AG04449 (cell line): Measurements from ENCODE around the gene SRRM2.

Experiments
- CTCF ChIA-PET: fragments of 350-600 bp; formaldehyde crosslinking; extraction: SDS; loops from one replicate; lab custom pipeline; 2021; ENCODE audit warnings: antibody characterized with exemption; lab: Yijun Ruan, JAX
- POLR2A ChIA-PET: fragments of 400-600, 350-600 bp; formaldehyde crosslinking; extraction: SDS; loops from one replicate; lab custom pipeline; 2020; ENCODE audit warnings: antibody characterized with exemption, inconsistent platforms; lab: Yijun Ruan, JAX
- DNase-seq: peaks from one replicate; pipeline ENCODE4 v3.0.0-alpha.2; 2010; ENCODE audit warnings: low read depth, low spot score
- H3K4me3 ChIP-seq: 2 replicates; pipeline ENCODE4 v1.5.1; 2011; ENCODE audit warnings: low read depth, mild to moderate bottlenecking, control low read depth, low read length
- TF ChIP-seq, protein P1 (sequence below): IDR thresholded peaks from one replicate; pipeline ENCODE4 v1.5.1; 2011; ENCODE audit warnings: mild to moderate bottlenecking, moderate library complexity, low read length, control low read depth, inconsistent platforms; ENCODE audit not compliant: insufficient read depth; ENCODE audit errors: missing control alignments

SRRM2 gene

DNA sequence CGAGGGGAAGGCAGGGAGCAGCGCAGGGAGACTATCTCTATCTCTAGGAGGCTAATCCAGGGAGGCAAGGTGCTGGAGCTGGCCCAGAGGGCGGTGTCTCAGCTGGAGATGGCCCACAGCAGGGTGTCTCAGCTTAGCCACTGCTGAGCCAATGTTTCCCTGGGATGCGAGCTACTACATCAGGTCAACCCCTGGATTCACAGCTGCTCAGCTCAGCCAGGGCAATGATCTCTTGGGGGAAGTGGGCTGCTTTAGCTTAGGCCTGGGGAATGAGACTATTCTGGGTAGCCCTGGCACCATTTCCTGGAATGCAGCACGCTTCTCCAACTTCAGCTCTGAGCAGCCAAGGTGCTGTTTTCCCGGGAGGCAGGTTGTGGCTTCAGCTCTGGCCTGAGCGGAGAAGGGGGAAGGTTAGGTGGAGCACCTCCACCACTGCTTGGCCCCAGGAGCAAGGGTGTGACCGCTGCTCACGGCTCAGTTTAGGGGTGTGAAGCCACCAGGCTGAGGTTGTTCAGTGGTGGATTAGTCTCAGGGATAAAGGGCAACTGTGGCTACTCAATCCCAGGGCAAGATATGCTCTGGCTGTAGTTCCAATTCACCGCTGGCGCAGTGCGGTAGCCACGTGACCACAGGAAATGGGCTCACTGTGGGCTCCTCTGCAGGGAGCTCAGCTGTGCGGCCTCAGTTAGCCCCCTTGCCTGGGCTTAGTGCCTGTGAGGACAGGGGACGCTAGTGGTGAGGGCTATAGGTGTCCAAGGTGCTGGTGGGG is 59.4 kb downstream of the SRRM2 start:
- ChIA-PET CTCF (interaction anchor here (1.2 to 2.2 kb wide), 2 partner anchors 11 to 27 kb away, joined by 7 to 9 read pairs; no protein-coding TSS in a partner anchor), POLR2A (no interaction called here)
- DNase-seq = no peak
- H3K4me3 ChIP-seq = no peak overlapping the region
- TF ChIP-seq, protein P1, sequence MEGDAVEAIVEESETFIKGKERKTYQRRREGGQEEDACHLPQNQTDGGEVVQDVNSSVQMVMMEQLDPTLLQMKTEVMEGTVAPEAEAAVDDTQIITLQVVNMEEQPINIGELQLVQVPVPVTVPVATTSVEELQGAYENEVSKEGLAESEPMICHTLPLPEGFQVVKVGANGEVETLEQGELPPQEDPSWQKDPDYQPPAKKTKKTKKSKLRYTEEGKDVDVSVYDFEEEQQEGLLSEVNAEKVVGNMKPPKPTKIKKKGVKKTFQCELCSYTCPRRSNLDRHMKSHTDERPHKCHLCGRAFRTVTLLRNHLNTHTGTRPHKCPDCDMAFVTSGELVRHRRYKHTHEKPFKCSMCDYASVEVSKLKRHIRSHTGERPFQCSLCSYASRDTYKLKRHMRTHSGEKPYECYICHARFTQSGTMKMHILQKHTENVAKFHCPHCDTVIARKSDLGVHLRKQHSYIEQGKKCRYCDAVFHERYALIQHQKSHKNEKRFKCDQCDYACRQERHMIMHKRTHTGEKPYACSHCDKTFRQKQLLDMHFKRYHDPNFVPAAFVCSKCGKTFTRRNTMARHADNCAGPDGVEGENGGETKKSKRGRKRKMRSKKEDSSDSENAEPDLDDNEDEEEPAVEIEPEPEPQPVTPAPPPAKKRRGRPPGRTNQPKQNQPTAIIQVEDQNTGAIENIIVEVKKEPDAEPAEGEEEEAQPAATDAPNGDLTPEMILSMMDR = no peak

DNA sequence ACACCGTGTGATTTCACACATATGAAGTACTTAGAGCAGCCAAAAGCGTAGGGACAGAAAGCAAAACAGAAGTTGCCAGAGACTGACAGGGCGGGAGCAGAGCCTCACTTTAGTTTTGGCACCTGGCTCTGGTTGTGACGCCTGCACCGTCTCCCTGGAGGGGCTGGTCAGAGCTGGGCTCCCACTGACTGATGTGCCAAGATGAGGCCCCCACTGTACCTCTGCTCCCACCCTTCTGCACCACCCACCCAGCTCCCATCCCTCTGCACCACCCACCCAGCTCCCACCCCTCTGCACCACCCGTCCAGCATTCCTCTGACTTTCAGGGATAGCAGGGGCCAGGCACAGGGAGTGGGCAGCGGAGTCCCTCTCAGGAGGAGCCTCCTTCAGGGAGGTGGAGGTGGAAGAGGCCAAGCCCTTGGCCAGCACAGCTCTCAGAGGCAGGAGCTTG is 61.4 kb downstream of the SRRM2 start:
- CTCF ChIA-PET = no interaction called here
- H3K4me3 ChIP-seq = no peak overlapping the region
- POLR2A ChIA-PET = no interaction called here
- DNase-seq = no peak
- TF ChIP-seq, protein P1 = no peak

DNA sequence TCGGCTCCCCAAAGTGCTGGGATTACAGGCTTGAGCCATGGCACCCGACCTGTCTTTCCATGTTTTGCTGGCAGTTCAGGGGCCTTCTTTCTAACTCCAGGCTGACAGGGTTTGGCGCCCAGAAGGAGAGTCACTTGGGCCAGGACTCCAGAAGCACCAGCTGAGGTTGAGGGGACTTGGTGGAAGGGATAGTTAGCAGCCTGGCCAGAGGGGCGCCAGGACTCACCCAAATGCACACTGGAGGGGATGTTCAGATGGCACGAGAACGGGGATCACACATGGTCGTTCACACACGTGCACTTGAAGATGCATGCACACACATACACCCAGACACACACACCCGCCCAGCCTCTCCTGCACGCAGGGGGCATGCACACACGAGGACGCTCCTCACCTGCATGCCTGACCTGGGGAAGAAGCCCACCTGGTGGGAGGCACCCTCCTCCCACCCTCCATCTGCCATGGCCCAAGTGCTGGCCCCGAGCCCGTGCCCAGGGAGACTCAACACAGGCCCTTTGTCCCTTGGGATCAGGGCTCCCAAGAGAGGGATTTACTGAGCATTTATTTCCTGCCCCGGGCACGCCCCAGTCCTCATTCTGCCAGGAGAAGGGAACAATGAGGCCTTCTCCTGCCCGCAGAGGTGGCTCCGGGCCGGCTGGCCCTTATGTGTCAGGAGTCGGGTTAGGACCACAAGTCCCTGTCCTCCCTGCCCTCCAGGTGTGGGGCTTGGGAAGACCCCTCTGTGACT is 62.3 kb downstream of the SRRM2 start:
- no peak overlapping the region for H3K4me3 ChIP-seq
- TF ChIP-seq, protein P1 = no peak
- ChIA-PET CTCF (no interaction called here), POLR2A (no interaction called here)
- DNase-seq = no peak

DNA sequence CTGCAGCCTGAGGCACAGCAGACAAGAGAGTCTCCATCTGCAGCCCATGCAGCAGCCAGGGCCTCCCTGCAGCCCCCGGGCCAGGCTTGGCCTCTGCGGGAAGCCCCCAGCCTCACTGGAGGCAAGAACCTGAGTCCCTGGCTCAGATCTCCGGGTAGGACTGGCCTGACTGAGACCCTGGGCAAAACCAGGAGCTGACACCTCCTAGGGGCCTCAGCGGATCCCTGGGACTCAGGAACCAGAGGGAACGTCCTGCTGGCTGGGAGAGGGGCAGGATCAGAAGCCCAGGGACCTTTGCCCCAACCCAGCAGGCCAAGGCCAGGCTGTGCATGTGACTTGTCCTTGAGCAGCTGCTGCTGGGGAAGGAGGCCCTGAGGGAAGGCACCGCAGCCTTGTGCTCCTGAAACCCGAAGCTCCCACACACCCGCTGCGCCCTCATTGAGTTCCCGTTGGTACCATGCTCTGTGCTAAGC is 62.9 kb downstream of the SRRM2 start:
- CTCF ChIA-PET = no interaction called here
- H3K4me3 ChIP-seq = no peak overlapping the region
- POLR2A ChIA-PET = no interaction called here

DNA sequence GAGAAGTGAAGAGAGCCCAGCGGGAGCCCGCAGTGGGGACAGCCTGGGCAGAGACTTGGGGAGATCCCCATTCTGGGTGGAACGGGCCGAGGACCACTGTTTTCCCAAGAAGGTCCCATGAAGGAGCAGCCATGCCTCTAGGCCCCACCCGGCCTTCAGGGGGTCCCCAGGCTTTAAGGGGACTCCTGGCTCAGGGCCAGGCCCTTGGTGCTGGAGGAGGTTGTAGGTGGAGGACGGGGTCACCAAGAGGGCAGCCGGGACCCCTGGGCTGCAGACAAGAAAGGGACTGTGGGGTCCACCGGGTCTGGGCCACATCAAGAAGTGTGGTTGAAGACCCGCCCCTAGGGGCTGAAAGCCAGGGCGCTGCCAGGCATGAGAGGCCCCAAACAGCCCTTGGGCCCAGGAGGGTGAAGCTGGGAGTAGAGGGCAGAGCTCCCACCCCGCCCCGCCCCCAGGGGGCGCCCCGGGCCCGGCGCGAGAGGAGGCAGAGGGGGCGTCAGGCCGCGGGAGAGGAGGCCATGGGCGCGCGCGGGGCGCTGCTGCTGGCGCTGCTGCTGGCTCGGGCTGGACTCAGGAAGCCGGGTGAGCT is 64.4 kb downstream of the SRRM2 start, which contains the start of gene PRSS21:
TSS of gene PRSS21 (plus strand) at position 487 of the 589 bp plus-strand sequence. CDS start at position 519, 32 bp downstream.
- no peak within 1 kb of the TSS for H3K4me3 ChIP-seq
- ChIA-PET CTCF (no interaction called here), POLR2A (no interaction called here)
- no peak for DNase-seq
- TF ChIP-seq, protein P1 = no peak

More for the DNA sequence above, 62.9 kb downstream of the SRRM2 start:
- TF ChIP-seq, protein P1 = no peak
- DNase-seq = no peak
